ENCODE data around the gene TSHB. TPM values are rescaled to one million over a fixed set of nuclear protein-coding genes. Genes with fewer than 3 reads are reported as not detected.

The TSHB gene
- total RNA-seq, 4 donors from 2014 or later, result not detected

DNA sequence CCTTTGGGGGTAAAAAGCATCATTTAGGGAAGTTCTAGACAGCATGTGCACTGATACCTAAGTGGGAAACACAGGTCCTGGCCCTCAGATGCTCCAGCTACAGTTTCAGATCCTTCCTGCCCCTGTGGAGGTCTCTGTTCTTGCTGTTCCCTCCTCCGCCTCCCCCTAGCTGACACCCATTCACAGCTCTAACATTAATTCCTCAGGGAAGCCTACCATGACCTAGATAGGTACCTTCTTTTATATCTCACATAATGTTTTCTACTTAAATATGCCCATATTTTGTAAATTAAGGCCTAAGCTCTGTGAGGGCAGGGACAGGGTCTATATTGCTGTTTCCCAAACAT is 48.3 kb downstream of the TSHB start:
- ATAC-seq, result no peak
- Histone ChIP-seq H3K27ac (no peak overlapping the region), H3K36me3 (no peaks in the 10 kb centered on the region), H3K27me3 (no peaks in the 10 kb centered on the region), H3K4me1 (peaks cover 0 to 13% of the 10 kb centered on the region in 2 donors), H3K9me3 (no peaks in the 10 kb centered on the region), H3K4me3 (no peak overlapping the region)
- TF ChIP-seq, protein P1, sequence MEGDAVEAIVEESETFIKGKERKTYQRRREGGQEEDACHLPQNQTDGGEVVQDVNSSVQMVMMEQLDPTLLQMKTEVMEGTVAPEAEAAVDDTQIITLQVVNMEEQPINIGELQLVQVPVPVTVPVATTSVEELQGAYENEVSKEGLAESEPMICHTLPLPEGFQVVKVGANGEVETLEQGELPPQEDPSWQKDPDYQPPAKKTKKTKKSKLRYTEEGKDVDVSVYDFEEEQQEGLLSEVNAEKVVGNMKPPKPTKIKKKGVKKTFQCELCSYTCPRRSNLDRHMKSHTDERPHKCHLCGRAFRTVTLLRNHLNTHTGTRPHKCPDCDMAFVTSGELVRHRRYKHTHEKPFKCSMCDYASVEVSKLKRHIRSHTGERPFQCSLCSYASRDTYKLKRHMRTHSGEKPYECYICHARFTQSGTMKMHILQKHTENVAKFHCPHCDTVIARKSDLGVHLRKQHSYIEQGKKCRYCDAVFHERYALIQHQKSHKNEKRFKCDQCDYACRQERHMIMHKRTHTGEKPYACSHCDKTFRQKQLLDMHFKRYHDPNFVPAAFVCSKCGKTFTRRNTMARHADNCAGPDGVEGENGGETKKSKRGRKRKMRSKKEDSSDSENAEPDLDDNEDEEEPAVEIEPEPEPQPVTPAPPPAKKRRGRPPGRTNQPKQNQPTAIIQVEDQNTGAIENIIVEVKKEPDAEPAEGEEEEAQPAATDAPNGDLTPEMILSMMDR (IDR thresholded peaks at IDR 0.05 in 4 of 5, conservative IDR thresholded peaks at IDR 0.05 in 1 of 5), result no peak
- TF ChIP-seq POLR2A (IDR thresholded peaks at IDR 0.05), result no peak
- in situ Hi-C loops (cut with MboI; ENCODE audit: low sequenced_read_pairs in 4 of 4) (no loop called here), intact Hi-C loops (cut with DNase I; ENCODE audit: low total_unique reads) (no loop called here)
- DNase-seq, result no peak

DNA sequence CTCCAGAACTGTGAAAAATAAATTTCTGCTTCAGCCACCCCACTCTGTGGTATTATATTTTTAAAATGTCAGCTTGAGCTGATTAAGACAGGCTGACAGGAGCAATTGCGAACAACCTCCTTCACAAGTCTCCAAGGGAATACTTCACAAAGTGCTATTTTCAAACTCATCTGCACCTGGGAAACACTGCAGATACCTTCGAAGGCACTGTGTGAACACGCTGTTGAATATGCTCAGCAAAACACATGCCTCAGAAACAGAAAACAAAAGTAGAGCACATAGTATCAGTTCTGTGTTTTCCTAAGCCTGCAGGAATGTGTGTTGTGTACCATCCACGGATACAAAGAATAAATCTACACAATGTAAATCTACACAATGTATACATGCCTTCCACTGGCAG is 49.1 kb downstream of the TSHB start:
- ATAC-seq (no peak), DNase-seq (no peak)
- intact Hi-C loops (cut with DNase I; ENCODE audit: low total_unique reads) (no loop called here), in situ Hi-C loops (cut with MboI; ENCODE audit: low sequenced_read_pairs in 4 of 4) (no loop called here)
- Histone ChIP-seq H3K36me3 (no peaks in the 10 kb centered on the region), H3K27ac (no peak overlapping the region), H3K4me1 (peaks cover 0 to 6% of the 10 kb centered on the region in 2 donors), H3K9me3 (no peaks in the 10 kb centered on the region), H3K27me3 (no peaks in the 10 kb centered on the region), H3K4me3 (no peak overlapping the region)
- TF ChIP-seq POLR2A (IDR thresholded peaks at IDR 0.05), result no peak
- TF ChIP-seq, protein P1 (IDR thresholded peaks at IDR 0.05 in 4 of 5, conservative IDR thresholded peaks at IDR 0.05 in 1 of 5), result no peak

DNA sequence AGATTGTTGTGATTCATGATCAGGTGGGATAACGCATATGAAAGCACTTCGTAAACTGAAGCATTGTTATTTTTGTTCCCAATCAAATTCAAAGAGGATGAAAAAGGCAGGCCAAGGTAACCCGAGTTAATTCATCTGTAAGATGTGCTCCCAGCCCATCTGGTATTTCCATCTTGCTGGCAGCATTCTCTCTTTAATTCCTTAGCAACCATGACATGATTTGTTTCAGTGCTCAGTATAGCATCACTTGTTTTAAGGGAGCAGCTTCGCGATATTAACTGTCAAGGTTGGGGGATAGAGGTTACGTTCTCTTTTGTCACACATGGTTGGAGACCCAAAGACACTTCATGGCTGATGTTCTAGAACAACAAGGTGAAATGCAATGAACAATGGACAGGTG is 53.3 kb downstream of the TSHB start:
- intact Hi-C loops (cut with DNase I; ENCODE audit: low total_unique reads), result no loop called here
- H3K4me1 ChIP-seq, result no peaks in the 10 kb centered on the region
- H3K4me3 ChIP-seq, result no peak overlapping the region
- in situ Hi-C loops (cut with MboI; ENCODE audit: low sequenced_read_pairs in 4 of 4), result no loop called here
- peak overlapping the region in 2 of 4 donors; percentile 68 to 69 for H3K27ac ChIP-seq
- no peak for DNase-seq
- H3K36me3 ChIP-seq, result no peaks in the 10 kb centered on the region
- TF ChIP-seq, protein P1 (IDR thresholded peaks at IDR 0.05 in 4 of 5, conservative IDR thresholded peaks at IDR 0.05 in 1 of 5), result no peak
- no peak for TF ChIP-seq POLR2A (IDR thresholded peaks at IDR 0.05)
- peaks cover 0 to 4% (median 0%) of the 10 kb centered on the region in 3 donors for H3K27me3 ChIP-seq
- ATAC-seq, result no peak
- H3K9me3 ChIP-seq, result no peaks in the 10 kb centered on the region

Other genes with a start within 250 kb of the TSHB start
- 10 to 100 TPM; 25.7 to 37.8 (median 36.3) TPM for gene SIKE1, start 249.1 kb upstream of the TSHB start, total RNA-seq
- not detected for gene SYCP1, start 175.0 kb upstream of the TSHB start, total RNA-seq
- gene TSPAN2, start 59.7 kb downstream of the TSHB start, total RNA-seq, result 1 to 10 TPM in 2 of 4 donors, under 1 TPM in 1, not detected in 1; 0.70 to 2.6 (median 2.0) TPM

Measured in gastrocnemius medialis (tissue), 4 donors.